ENCODE results near the gene TADA2B. TPM values are rescaled to one million over a fixed set of nuclear protein-coding genes. Genes with fewer than 3 reads are reported as not detected.

The TADA2B gene
- total and polyA plus RNA-seq, 9 of the 15 experiments (the other 6 are each of a cell fraction or from before 2014, with no cell fraction given): 0.55 to 12.2 (median 7.5) TPM

- TF ChIP-seq RBBP5 (IDR thresholded peaks at IDR 0.05; ENCODE audit: borderline replicate concordance, insufficient read depth, low read length, poor library complexity, severe bottlenecking): no peak
- TF ChIP-seq SMAD4 (CRISPR knock-in tag; conservative IDR thresholded peaks at IDR 0.05): peak; percentile 83
- TF ChIP-seq HNRNPLL (IDR thresholded peaks at IDR 0.05; ENCODE audit: low read depth, low read length, poor library complexity, severe bottlenecking): peak; percentile 38
- no peak for TF ChIP-seq CBX1 (IDR thresholded peaks at IDR 0.05; ENCODE audit: low read depth)
- TF ChIP-seq ZFX (CRISPR knock-in tag; IDR thresholded peaks at IDR 0.05): peak; percentile 74
- TF ChIP-seq ZNF41 (CRISPR knock-in tag; conservative IDR thresholded peaks at IDR 0.05): no peak
- TF ChIP-seq ESRRA (IDR thresholded peaks at IDR 0.05; ENCODE audit: borderline replicate concordance, low read depth): no peak
- TF ChIP-seq PKNOX1 (IDR thresholded peaks at IDR 0.05): peak; percentile 44
Observed at GRCh38 chr4:7031558-7032449, 11.4 kb upstream of the TADA2B start (continued).

- no peaks in the 10 kb centered on the region for H4K20me1 ChIP-seq (replicated peaks; ENCODE audit: control insufficient read depth, insufficient read depth, low read length)
- no TSS peak for BruUV-seq (replicated peaks)
- FAIRE-seq (no peak), ATAC-seq (peak; percentile 14), DNase-seq (ENCODE audit: extremely low read depth in 1 of 4, low spot score in 3 of 4) (no peak)
- peaks cover 3% of the 10 kb centered on the region for H3K9me1 ChIP-seq (ENCODE audit: control insufficient read depth, insufficient read depth, low read length)
- peak overlapping the region; percentile 63 for H2AFZ ChIP-seq (ENCODE audit: low read depth, low read length)
- 72% methylated on average over 8 of the region's 8 CpGs for WGBS (ENCODE audit: insufficient coverage, low coverage, missing lambda C conversion rate)
- in situ Hi-C loops (cut with MboI): no loop called here
- no peak overlapping the region for H3K4me3 ChIP-seq
- no peaks in the 10 kb centered on the region for H3K9me3 ChIP-seq (replicated peaks; ENCODE audit: control insufficient read depth, insufficient read depth, low read depth, low read length)
- peak overlapping the region; percentile 80 for H3K27ac ChIP-seq (ENCODE audit: extremely low read depth, low read depth, low read length)
- H3K4me1 ChIP-seq (replicated peaks in 1 of 2; ENCODE audit: control insufficient read depth in 2 of 2, insufficient read depth in 2 of 2, low read length in 2 of 2): peaks cover 14 to 35% of the 10 kb centered on the region in 2 experiments
- H3K79me2 ChIP-seq (ENCODE audit: control insufficient read depth, insufficient read depth, low read length): no peaks in the 10 kb centered on the region
- peak overlapping the region; percentile 45 to 76; a peak in 2 of 4 replicates for H3K9ac ChIP-seq (ENCODE audit: insufficient read depth in 1 of 2, low read depth in 2 of 2, low read length in 2 of 2)
- peak overlapping the region; percentile 55 for H3K4me2 ChIP-seq (ENCODE audit: insufficient read depth, low read length)
- ChIA-PET POLR2A (interaction anchor here (0.6 to 1.0 kb wide), 3 partner anchors 10 to 300 kb away, joined by 3 read pairs; a partner anchor contains a TSS), CTCF (ENCODE audit: low intra/inter-chr PET ratio) (no interaction called here)
- no peaks in the 10 kb centered on the region for H3K27me3 ChIP-seq (ENCODE audit: control insufficient read depth in 2 of 2, insufficient read depth in 2 of 2, low read length in 2 of 2)
- intact Hi-C loops (cut with micrococcal nuclease): loop anchor here (1.0 kb wide), 1 partner anchor 36 kb away; the partner anchor contains the start of gene GRPEL1
- peaks cover 56% of the 10 kb centered on the region for H3K36me3 ChIP-seq (ENCODE audit: control insufficient read depth, insufficient read depth, low read length)
- TF ChIP-seq ZNF592 (IDR thresholded peaks at IDR 0.05): 0 out of 2 replicates have a peak, but pooled peaks have one; percentile 18
- TF ChIP-seq FOXP1 (CRISPR knock-in tag; IDR thresholded peaks at IDR 0.05): no peak
- no peak for TF ChIP-seq ZNF232 (CRISPR knock-in tag; IDR thresholded peaks at IDR 0.05)
- no peak for TF ChIP-seq MECOM (CRISPR knock-in tag; IDR thresholded peaks at IDR 0.05)
- no peak for TF ChIP-seq BMI1 (IDR thresholded peaks at IDR 0.05; ENCODE audit: low read length)
- TF ChIP-seq U2AF2 (optimal IDR thresholded peaks at IDR 0.05; ENCODE audit: low read depth, low read length): no peak
- TF ChIP-seq POLR2AphosphoS2 (IDR thresholded peaks at IDR 0.05; ENCODE audit: low read length): no peak
- no peak for TF ChIP-seq ZNF140 (CRISPR knock-in tag; IDR thresholded peaks at IDR 0.05)
Observed at GRCh38 chr4:7032596-7032995, 10.6 kb upstream of the TADA2B start.

All from K562 (cell line).